Stimulated activated naive CD4-positive, alpha-beta T cell treated with Interleukin-2 at 50 U/mL for 16 hours (primary cell): ENCODE results near the gene TOMM70.
"Not testable (repeated sequence)": the region's sequence is repeated elsewhere in the genome, so short reads cannot be mapped to it uniquely, and the experiment has no call there.

Experiments
- DNase-seq: peaks from one replicate; lab custom pipeline; 2025; lab: John Stamatoyannopoulos, UW

Gene TOMM70

DNA sequence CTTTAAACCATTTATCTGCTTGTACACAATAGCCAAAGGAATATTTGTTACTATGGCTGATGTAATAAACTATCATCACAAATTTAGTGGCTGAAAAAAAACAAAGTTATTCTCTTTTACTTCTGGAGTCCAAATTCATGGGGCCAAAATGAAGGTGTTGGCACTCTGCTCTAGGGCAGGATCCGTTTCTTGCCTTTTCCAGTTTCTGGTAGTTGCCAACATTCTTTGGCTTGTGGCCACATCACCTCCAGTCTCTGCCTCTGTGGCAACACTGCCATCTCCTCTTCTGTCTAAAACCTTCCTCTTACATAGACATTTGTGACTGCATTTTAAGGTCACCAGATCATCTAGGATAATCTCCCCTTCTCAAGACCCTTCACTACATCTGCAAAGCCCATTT is 39.0 kb downstream of the TOMM70 start:
- DNase-seq = no peak

DNA sequence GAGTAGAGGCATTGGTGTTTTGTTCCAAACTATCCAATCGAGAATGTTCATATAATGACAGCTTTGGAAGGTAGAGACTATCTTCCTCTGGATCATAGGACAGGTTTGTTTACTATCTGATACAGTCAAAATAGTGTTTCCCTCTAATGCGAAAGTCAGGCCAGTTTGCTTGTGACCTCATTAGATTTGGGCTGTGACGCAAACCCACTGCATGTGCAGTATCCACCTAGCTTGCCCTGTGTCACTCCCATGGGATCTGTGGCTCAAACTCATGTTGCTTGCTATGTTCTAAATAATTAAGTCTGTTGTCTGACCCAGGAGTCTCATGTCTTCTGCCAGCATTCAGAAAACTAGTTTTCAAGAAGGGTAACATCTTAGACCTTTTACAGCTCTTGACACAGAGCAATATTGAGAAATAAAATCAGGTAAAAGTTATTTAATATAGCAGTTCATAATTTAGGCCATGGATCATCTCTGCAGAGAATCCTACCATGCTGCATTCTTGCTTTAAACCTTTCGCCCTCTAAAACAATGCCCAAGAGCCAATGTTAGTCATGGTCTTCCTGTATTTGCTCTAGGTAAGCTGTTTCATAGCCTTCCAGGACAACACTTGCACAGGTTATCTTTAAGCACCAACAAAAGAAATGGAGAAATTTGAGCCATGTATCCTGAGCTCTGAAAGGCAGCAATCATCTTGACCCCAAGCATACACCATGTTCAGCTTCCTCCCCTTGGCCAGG is 40.0 kb downstream of the TOMM70 start:
- no peak for DNase-seq

DNA sequence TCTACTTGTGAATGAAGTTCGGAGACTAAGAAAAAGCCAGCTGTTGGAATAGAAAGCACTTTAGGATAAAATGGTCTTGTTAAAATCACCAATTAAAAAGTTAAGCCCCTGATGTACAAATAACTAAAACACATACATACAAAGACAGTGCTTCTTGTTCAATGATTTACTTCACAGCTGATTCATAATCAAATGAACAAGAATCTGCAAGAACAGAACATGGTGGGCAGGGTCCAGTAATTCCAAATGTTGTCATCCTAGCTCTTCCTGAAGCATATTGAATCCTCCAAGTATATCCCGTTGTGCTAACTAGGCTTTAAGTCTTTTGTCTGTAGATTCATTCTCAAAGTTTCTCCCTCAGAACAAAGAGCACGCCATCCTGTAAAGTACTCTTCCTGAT is 41.9 kb downstream of the TOMM70 start:
- no peak for DNase-seq

DNA sequence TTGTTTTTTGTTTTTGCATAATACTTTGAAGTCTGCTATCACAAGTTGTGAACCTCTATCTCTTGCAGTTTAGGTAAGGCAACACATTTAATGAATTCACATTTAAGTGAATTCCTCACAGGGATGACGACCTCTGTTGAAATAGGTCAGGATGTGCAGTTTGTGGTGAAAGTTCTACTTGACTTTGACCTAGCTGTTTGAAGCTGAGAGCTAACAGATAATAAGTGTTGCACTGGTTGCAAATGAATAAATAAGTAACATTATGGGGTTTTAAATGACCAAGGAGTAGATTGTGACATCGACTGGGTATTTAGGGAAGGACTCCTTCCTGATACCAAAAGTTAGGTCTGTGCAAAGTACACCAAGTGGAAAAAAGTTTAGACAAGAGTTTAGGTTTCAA is 42.5 kb downstream of the TOMM70 start:
- no peak for DNase-seq

DNA sequence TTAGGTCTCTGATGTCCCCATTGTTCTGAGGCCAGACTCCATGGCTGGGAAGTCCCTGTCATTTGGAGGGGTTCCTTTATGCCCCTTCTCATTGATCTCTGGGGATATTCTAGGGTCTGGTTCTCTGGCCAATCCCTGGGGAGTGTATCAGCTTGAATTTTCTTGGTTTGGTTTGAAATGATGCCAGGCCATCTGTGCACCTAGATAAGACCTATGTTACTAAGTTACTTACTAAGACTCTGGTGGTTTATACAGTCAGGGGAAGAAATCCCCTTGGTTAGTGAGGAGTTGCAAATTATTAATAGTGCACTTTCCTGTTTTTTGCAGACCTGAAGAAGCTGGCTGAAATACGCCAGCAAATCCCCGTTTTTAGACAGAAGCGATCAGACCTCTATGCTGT is 46.0 kb downstream of the TOMM70 start:
- no peak for DNase-seq

DNA sequence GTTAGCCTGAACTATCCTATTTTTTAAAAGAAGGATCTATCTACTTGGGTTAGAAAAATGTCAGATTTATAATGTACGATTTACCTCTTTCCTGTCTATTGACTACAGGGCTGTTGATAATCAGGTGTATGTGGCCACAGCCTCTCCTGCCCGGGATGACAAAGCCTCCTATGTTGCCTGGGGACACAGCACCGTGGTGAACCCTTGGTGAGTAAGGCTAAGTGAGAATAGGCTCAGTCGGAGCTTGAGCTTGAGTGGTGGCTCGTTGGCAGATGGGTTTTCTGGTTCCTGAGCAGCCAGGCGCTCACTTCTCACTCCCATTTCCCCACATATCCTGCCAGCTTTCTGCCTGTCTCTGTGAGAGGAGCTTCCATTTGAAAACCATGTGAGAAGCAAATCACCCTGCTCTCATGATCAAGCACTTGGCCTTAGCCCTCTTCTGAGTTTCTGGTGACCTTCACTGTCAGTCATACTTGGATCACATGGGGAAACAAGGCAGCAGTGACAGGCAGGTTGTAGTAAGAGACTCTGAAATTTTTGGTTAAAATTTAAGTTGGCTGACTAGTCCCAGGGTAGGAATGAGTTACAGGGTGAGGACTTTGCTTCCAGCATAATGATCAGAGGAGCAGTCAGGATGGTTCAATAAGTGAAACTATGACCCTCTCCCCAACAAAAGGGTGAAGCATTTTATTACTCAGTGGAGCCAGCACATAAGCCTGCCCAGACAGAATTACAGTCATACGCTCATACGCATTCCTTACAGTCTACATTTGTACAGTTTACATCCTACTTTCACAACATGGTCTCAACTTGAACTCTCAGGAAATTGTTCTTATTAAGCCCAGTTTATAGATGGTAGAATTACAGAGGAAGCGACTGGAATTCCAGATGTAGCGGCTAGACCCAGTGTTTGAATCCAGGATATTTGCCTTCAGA is 48.3 kb downstream of the TOMM70 start:
- DNase-seq = no peak

DNA sequence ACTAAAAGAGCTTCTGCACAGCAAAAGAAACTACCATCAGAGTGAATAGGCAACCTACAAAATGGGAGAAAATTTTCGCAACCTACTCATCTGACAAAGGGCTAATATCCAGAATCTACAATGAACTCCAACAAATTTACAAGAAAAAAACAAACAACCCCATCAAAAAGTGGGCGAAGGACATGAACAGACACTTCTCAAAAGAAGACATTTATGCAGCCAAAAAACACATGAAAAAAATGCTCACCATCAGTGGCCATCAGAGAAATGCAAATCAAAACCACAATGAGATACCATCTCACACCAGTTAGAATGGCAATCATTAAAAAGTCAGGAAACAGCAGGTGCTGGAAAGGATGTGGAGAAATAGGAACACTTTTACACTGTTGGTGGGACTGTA is 49.1 kb downstream of the TOMM70 start:
- not testable (repeated sequence) for DNase-seq

DNA sequence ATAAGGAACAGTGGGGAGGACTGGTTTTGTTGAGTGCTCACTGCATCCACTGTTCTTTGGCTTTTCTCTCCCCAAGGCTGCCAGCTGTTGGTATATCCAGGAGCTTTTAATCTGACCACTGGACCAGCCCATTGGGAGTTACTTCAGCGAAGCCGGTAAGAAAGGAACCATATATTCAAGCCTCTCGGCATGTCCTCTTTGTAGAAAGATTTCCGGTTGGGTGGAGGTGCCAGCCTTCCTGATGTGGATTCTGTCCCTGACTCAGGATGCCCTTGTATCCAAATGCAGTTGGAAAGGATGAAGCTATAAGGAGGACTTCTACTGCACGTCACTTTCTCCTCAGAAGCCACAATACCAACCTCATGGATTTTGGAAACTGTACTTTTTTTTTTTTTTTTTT is 52.2 kb downstream of the TOMM70 start:
- no peak for DNase-seq

DNA sequence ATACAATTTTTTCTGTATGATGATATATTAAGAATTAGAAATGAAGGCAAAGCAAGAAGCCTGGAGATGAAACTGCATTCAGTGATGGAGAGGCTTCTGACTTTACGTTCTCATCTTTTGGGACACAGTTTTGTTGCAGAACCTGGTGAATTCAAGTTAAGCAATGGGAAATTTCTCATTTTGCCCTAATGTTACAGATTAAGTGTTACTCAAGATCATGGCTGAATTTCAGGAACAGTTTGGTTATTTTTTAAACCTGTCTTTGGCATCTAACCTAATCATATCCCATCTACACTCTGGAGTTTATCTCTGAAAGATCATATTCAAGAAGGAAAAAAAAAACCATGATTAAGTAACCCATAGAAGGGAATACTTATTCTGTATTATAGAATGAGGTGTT is 60.4 kb downstream of the TOMM70 start:
- no peak for DNase-seq

DNA sequence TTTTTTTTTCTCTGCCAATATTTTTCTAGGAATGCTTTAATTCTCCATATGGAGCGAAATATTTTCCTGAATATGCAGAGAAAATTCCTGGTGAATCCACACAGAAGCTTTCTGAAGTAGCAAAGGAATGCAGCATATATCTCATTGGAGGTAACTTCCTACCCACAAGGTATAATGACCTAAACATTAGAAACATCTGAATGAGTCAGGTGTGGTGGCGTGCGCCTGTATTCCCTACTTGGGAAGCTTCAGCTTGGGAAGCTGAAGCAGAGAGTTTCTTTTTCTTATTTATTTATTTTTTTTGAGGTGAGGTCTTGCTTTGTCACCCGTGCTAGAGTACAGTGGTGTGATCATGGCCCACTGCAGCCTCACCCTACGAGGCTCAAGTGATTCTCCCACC is 61.1 kb downstream of the TOMM70 start:
- DNase-seq = no peak

DNA sequence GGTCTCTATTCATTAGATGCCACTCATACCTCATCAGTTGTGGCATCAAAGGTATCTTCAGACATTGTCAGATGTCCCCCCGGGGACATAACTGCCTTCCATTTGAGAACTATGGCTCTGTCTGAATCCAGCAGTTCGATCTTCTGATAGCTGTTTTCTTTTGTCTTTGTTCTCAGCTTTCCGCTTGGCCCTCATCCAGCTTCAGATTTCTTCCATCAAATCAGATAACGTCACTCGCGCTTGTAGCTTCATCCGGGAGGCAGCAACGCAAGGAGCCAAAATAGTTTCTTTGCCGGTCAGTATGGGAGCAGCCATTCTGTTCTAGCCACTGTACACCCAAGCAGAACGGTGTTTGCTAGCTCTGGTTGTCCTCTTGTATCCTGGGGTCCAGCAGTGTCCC is 62.0 kb downstream of the TOMM70 start:
- DNase-seq = no peak

DNA sequence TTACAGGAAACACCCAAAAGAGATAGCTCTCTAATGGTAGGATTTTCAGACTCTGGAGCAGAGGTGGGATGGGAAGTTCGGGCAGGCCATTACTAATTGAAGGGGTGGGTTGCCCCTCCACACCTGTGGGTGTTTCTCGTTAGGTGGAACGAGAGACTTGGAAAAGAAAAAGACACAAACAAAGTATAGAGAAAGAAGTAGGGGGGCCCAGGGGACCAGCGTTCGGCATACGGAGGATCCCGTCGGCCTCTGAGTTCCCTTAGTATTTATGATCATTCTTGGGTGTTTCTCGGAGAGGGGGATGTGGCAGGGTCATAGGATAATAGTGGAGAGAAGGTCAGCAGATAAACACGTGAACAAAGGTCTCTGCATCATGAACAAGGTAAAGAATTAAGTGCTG is 64.7 kb downstream of the TOMM70 start:
- not testable (repeated sequence) for DNase-seq

DNA sequence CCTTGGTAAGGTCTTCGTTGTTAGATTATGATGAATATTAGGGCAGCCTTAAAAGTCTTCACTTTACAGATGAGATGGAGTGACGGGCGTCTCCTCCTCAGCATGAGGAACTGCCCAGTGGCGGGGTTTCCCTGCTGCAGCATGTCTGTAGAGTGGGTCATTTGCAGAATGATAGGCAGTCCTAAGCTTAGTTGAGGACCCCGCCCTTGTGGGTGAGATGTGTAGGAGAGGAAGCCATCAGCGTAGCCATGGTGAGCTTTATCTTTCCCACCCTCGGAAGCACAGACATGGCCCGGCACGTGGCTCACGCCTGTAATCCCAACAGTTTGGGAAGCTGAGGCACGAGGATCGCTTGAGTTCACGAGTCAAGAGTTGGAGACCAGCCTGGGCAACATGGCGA is 65.5 kb downstream of the TOMM70 start:
- DNase-seq = no peak

DNA sequence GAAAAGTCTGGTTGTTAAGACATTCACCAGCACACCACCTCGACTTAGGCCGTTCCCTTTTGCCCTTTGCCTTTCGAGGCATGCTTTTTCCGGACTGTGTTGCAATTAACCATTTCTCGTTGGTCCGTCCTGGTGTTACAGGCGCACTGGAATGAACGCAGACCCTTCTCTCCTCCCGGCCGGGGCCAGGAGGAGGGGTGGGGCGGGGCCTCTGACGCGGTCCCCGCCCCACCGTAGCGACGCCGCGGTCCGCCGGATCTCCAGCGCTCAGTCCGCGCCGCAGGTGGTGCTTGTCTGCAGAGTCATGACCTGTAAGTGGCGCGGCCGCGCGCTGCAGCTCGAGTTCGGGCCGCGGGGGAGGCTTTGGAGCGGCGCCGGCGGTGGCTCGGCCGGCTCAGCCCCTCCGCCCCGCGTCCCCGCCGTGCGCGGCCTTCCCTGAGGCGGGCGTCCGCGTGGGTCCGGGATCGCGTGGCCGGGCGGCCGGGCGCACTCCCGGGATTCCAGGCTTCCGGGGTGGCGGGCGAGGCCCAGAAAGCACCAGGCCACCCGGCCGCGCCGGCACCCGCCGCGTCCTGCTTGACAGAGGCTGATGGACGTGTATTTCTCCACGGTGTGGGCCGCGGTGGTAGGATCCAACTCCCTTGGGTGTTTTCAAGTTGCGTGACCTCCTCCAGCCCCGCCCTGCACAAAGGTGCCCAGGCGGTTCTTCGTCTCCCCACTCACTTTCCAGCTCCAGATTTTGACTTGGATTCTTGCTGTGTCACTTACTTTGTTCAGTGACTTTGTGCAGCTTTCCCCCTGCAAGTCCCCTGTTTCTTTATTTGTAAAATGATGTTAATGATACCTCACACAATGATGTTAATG is 66.2 kb downstream of the TOMM70 start, which contains the start of gene NIT2:
Gene NIT2, plus strand, starts transcription at position 270 of the 864 bp plus-strand sequence. Its CDS starts 35 bp downstream, at position 305.
- DNase-seq = peak; percentile 79

DNA sequence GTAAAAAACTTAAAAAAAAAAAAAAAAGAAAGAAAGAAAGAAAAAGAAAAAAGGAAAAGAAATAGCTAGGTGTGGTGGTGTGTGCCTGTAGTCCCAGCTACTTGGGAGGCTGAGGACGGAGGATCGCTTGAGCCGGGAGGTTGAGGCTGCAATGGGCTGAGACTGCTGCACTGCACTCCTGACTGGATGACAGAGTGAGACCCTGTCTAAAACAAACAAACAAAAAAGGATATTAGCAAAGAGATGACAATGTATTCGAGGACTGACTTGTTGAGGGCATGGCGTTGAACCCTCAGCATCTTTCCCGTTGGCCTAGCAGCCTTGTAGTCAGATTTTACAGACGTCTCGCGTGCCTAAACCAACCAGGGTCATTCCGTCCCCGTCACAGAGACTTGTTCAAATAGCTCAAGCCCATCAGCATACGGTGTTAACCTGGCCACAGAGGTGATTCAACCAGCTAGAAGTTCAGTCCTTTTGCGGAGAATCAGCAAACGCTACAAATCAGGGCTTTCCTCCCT is 66.9 kb downstream of the TOMM70 start:
- no peak for DNase-seq

DNA sequence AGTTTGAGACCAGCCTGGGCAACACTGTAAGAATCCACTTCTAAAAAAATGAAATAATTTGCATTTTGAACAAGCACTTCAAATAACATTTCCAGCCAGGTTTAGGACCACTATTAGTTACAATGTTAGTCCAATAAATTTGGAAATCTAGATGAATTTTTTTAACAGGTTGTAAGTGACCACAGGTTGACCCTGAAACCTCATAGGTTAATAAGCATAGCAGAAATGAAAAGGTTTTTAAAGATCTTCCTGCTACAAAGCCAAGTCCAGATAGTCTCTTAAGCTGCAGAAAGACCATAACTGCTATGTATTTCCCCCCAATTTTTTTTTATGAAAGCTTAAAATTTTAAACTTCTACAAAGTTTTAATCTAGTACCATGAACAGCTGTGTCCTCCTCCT is 67.8 kb downstream of the TOMM70 start:
- DNase-seq = no peak

DNA sequence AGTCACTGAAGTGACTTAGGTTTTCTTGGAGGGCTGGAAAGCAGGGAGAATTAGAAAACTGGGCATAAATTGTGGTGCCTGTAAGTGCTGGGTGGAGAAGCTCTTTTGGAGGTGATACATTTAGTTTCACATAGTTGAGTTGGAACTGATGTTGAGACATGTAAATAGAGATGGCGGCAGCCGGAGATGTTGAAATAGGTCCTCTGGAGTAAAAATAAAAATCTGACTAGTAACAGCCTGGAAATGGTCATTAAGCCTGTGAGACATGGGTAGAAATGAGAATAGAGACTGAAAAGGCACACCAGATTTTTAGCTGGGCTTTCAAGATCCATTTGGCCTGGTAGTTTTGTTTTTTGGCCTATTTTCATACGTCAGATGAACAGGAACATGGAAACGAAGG is 69.2 kb downstream of the TOMM70 start:
- no peak for DNase-seq

DNA sequence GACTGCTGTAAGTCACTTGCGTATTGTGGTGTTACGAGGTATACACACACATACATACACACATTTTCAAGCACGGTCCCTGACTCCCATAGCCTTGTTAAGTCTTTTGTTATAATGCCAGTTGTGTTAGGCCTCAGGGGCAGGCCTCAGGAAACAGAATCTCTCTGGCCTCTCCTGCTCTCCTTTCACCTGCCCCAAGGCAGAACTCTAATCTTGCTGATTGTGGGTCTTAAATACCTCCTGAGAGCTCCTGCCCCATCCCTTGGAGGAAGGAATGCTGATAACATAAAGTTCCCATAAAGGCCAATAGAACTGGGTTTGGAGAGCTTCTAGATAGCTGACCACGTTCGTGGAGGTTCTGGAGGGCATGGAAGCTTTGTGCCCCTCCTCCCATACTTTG is 70.2 kb downstream of the TOMM70 start:
- no peak for DNase-seq

DNA sequence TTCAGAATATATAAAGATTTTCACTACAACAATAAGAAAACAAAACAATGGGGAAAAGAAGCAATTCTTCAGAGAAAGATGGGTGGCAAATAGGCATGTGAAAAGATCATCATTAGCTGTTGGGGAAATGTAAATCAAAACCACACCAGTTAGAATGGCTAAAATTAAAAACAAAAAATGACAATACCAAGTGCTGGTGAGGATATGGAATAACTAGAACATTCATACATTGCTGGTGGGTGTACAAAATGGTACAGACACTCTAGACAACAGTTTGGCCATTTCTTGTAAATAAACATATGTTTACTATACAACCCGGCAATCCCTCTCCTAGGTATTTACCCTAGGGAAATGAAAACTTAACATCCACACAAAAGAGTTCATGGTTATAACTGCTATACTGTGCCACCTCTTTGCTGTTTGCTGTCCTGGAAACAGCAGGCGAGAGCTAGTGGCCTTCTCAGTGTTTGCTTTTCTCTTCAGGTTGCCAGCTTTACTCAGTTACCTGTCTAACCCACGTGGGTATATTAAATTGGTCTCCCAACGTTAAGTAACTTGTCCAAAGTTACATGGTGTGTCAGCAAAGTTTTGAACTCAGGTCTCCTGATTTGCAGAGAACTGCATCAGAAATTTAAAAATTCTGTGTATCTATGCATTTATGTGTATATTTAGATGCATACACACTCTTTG is 70.9 kb downstream of the TOMM70 start:
- DNase-seq = no peak

DNA sequence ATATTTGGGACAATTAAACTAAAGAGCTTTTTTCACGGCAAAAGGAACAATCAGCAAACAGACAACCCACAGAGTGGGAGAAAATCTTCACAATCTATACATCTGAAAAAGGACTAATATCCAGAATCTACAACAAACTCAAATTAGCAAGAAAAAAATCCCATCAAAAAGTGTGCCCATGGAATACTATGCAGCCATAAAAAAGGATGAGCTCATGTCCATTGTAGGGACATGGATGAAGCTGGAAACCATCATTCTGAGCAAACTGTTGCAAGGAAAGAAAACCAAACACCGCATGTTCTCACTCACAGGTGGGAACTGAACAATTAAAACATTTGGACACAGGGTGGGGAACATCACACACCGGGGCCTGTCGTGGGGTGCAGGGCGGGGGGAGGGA is 73.5 kb downstream of the TOMM70 start:
- DNase-seq = not testable (repeated sequence)

DNA sequence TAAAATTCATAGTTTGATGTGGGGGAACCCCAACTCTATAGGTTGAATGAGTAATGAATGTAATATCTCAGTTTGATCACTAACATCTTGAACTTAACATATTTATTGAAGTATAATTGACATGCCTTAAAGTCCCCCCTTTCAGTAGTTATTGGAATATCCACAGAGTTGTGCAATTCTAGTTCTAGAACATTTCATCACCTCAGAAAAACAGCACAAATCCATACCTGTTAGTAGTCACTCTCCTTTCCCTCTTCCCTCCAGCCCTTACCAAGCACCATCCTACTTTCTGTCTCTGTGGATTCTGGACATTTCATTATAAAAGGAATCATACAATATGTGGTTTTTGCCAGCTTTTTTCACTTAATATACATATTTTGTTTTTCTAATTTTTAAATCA is 75.1 kb downstream of the TOMM70 start:
- DNase-seq = no peak
